Liver (tissue), 9 donors: ENCODE data around the gene CCDC167. TPM values are rescaled to one million over a fixed set of nuclear protein-coding genes. Genes with fewer than 3 reads are reported as not detected.

Experiments
- DNase-seq: peaks from one replicate; pipeline ENCODE4 v3.0.0-alpha.2; 2017; ENCODE audit warnings: low spot score
- H3K27ac ChIP-seq, 2 donors: one replicate each; pipeline ENCODE4 v1.7.0; 2013; ENCODE audit warnings: inconsistent platforms in 2 of 2, low read length in 2 of 2, control low read depth in 1 of 2, low read depth in 1 of 2, mild to moderate bottlenecking in 1 of 2
- H3K27me3 ChIP-seq, 4 donors: one replicate each; pipeline versions ENCODE4 v1.6.1 to v1.7.0; 2013; ENCODE audit warnings: low read length in 3 of 4, inconsistent platforms in 1 of 4, mild to moderate bottlenecking in 1 of 4, moderate library complexity in 1 of 4; ENCODE audit not compliant: control insufficient read depth in 4 of 4, insufficient read depth in 4 of 4
- H3K36me3 ChIP-seq, 4 donors: one replicate each; pipeline versions ENCODE4 v1.6.1 to v1.7.0; 2013; ENCODE audit warnings: low read length in 3 of 4, mild to moderate bottlenecking in 3 of 4, low read depth in 1 of 4, moderate library complexity in 1 of 4; ENCODE audit not compliant: control insufficient read depth in 4 of 4, insufficient read depth in 3 of 4
- H3K4me1 ChIP-seq, 4 donors: one replicate each; pipeline versions ENCODE4 v1.6.1 to v1.7.0; 2013; ENCODE audit warnings: low read length in 3 of 4, mild to moderate bottlenecking in 3 of 4, moderate library complexity in 1 of 4; ENCODE audit not compliant: control insufficient read depth in 4 of 4, insufficient read depth in 4 of 4
- H3K4me3 ChIP-seq, 3 donors: one replicate each; pipeline versions ENCODE4 v1.6.1 to v1.7.0; 2013; ENCODE audit warnings: low read length in 3 of 3, control low read depth in 1 of 3, low read depth in 1 of 3, mild to moderate bottlenecking in 1 of 3
- H3K9ac ChIP-seq, 2 donors: one replicate each; pipeline ENCODE4 v1.7.0; 2013; ENCODE audit warnings: low read length in 2 of 2, mild to moderate bottlenecking in 2 of 2, moderate library complexity in 2 of 2, control low read depth in 1 of 2, low read depth in 1 of 2
- H3K9me3 ChIP-seq, 4 donors: one replicate each; pipeline versions ENCODE4 v1.6.1 to v1.7.0; 2013; ENCODE audit warnings: low read length in 3 of 4; ENCODE audit not compliant: control insufficient read depth in 4 of 4
- EGR1 ChIP-seq, 2 donors: IDR thresholded peaks; 2 replicates each; pipeline ENCODE4 v1.6.1; 2016 to 2018; ENCODE audit warnings: antibody characterized with exemption in 2 of 2, low read depth in 2 of 2
- FOXA1 ChIP-seq: IDR thresholded peaks from 2 replicates; pipeline ENCODE4 v1.6.1; 2016; ENCODE audit warnings: antibody characterized with exemption
- FOXA2 ChIP-seq: IDR thresholded peaks from 2 replicates; pipeline ENCODE4 v1.6.1; 2016; ENCODE audit warnings: antibody characterized with exemption
- GABPA ChIP-seq, 2 donors: IDR thresholded peaks in 1 of 2; conservative IDR thresholded peaks in 1 of 2; 2 replicates each; pipeline ENCODE4 v1.6.1; 2016; ENCODE audit warnings: antibody characterized with exemption in 2 of 2, mild to moderate bottlenecking in 1 of 2, moderate library complexity in 1 of 2
- HNF4A ChIP-seq, 2 donors: conservative IDR thresholded peaks; 2 replicates each; pipeline ENCODE4 v1.6.1; 2016; ENCODE audit warnings: antibody characterized with exemption in 2 of 2, mild to moderate bottlenecking in 2 of 2
- HNF4G ChIP-seq: IDR thresholded peaks from 2 replicates; pipeline ENCODE4 v1.6.1; 2016; ENCODE audit warnings: antibody characterized with exemption
- JUND ChIP-seq, 2 donors: IDR thresholded peaks; 2 replicates each; pipeline ENCODE4 v1.6.1; 2016; ENCODE audit warnings: antibody characterized with exemption in 2 of 2
- NR2F2 ChIP-seq: IDR thresholded peaks from 2 replicates; pipeline ENCODE4 v1.6.1; 2016; ENCODE audit warnings: antibody characterized with exemption
- RAD21 ChIP-seq, 2 donors: IDR thresholded peaks; 2 replicates each; pipeline ENCODE4 v1.6.1; 2016; ENCODE audit warnings: antibody characterized with exemption in 2 of 2, mild to moderate bottlenecking in 2 of 2
- RXRA ChIP-seq, 2 donors: IDR thresholded peaks; 2 replicates each; pipeline ENCODE4 v1.6.1; 2017 to 2018; ENCODE audit warnings: antibody characterized with exemption in 2 of 2, mild to moderate bottlenecking in 1 of 2
- SP1 ChIP-seq: IDR thresholded peaks from 2 replicates; pipeline ENCODE4 v1.6.1; 2018; ENCODE audit warnings: antibody characterized with exemption, mild to moderate bottlenecking
- TAF1 ChIP-seq: conservative IDR thresholded peaks from 2 replicates; pipeline ENCODE4 v1.6.1; 2016; ENCODE audit warnings: antibody characterized with exemption, mild to moderate bottlenecking
- YY1 ChIP-seq: IDR thresholded peaks from 2 replicates; pipeline ENCODE4 v1.6.1; 2016; ENCODE audit warnings: antibody characterized with exemption, mild to moderate bottlenecking
- WGBS: extraction: QIAGEN DNeasy Blood & Tissue Kit; methylation state at CpG from one replicate; pipeline ENCODE4 v1.1.7; 2013; 5-methylcytosine and 5-hydroxymethylcytosine counted together
- polyA plus RNA-seq, 2 donors: library from polyadenylated mRNA; stranded (reverse) in 1 of 2; unstranded in 1 of 2; fragments of 200-250 nt in 1 of 2; fragments of >200 nt in 1 of 2; fragmentation: Nextera tagmentation in 1 of 2; extraction: Ambion mirVana in 1 of 2; gene quantifications; one replicate each; pipeline versions ENCODE4 v1.2.1 to v1.2.3, GENCODE V29; 2013 to 2015
- total RNA-seq, 2 donors: library from RNA; depleted of rRNA; stranded (reverse); fragments of >200 nt; gene quantifications; one replicate each; pipeline ENCODE4 v1.2.3, GENCODE V29; 2014
- TF ChIP-seq, protein P1 (sequence below): IDR thresholded peaks from 2 replicates; pipeline ENCODE4 v1.6.1; 2016; ENCODE audit warnings: antibody characterized with exemption
- TF ChIP-seq, protein P2 (sequence below): fragments of 150-350 bp; IDR thresholded peaks from 2 replicates; pipeline ENCODE4 v1.5.1; 2017; ENCODE audit warnings: improper control_type of control experiment, low read depth, low read length; ENCODE audit not compliant: missing input control
- TF ChIP-seq, protein P3 (sequence below): IDR thresholded peaks from 2 replicates; pipeline ENCODE4 v1.6.1; 2016; ENCODE audit warnings: antibody characterized with exemption
- TF ChIP-seq, protein P4 (sequence below): IDR thresholded peaks from 2 replicates; pipeline ENCODE4 v1.6.1; 2016; ENCODE audit warnings: antibody characterized with exemption, mild to moderate bottlenecking
- donor health status: healthy.
- donor health status: healthy.
- donor health status: healthy.
- donor health status: healthy.
- donor health status: healthy.

The CCDC167 gene
- total and polyA plus RNA-seq, 4 donors, result 14.1 to 54.8 (median 42.7) TPM

DNA sequence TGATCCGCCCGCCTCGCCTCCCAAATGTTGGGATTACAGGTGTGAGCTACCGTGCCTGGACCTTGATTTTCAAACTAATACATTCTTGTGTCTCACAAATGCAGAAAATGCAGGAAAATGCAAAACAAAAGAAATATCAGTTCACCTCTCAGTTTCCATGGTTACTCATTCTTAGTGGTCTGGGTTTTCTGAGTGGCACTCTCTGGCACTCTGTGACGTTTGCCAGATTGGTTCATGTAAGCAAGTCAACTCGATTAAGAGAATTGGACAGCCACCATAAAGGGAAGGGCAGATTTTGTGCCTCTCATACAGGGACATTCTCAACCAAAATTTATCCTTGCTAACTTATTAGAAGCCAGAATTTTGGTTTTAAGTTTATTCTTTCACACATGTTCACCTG, 58.0 kb downstream of the CCDC167 start:
- no peaks in the 10 kb centered on the region for H3K9me3 ChIP-seq
- no peak overlapping the region for H3K4me3 ChIP-seq
- H3K27me3 ChIP-seq, result no peaks in the 10 kb centered on the region
- H3K27ac ChIP-seq, result peak overlapping the region in 1 of 2 donors; percentile 62
- WGBS, result 91% methylated on average over 6 of the region's 6 CpGs
- no peak for DNase-seq
- peaks cover 0 to 17% (median 5%) of the 10 kb centered on the region in 4 donors for H3K4me1 ChIP-seq
- TF ChIP-seq FOXA1, result no peak
- H3K9ac ChIP-seq, result no peak overlapping the region
- H3K36me3 ChIP-seq, result peaks cover 7 to 36% (median 26%) of the 10 kb centered on the region in 4 donors

DNA sequence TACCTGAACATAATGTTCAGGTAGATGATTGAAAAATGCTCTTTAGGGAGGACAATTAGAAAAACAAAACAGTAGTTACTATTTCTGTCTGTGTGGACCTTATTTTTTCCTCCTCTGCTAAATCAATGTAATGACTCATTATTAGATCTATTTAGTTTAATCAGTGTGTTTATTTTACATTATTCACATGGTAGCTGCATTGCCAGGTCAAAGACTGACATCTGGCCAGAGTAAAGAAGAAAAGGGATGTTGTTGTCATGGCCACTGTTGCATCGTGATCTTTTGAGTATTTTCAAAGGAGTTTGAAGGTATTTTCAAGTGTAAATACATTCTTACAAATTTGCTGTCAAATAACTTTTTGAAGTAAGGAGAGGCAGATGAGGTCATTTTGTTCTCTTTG, 60.8 kb downstream of the CCDC167 start:
- peaks cover 0 to 24% (median 15%) of the 10 kb centered on the region in 4 donors for H3K36me3 ChIP-seq
- no peaks in the 10 kb centered on the region for H3K9me3 ChIP-seq
- no peak overlapping the region for H3K27ac ChIP-seq
- no peak overlapping the region for H3K4me3 ChIP-seq
- TF ChIP-seq HNF4G (no peak), YY1 (no peak), RXRA (IDR thresholded peaks at IDR 0.05) (no peak), JUND (IDR thresholded peaks at IDR 0.05) (no peak), FOXA2 (no peak), TAF1 (no peak), HNF4A (conservative IDR thresholded peaks at IDR 0.05) (no peak), GABPA (IDR thresholded peaks at IDR 0.05 in 1 of 2, conservative IDR thresholded peaks at IDR 0.05 in 1 of 2) (no peak), SP1 (no peak), EGR1 (IDR thresholded peaks at IDR 0.05; ENCODE audit: low read depth in 2 of 2) (no peak), FOXA1 (no peak), NR2F2 (no peak)
- TF ChIP-seq, protein P1, sequence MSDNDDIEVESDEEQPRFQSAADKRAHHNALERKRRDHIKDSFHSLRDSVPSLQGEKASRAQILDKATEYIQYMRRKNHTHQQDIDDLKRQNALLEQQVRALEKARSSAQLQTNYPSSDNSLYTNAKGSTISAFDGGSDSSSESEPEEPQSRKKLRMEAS, result no peak
- TF ChIP-seq, protein P2, sequence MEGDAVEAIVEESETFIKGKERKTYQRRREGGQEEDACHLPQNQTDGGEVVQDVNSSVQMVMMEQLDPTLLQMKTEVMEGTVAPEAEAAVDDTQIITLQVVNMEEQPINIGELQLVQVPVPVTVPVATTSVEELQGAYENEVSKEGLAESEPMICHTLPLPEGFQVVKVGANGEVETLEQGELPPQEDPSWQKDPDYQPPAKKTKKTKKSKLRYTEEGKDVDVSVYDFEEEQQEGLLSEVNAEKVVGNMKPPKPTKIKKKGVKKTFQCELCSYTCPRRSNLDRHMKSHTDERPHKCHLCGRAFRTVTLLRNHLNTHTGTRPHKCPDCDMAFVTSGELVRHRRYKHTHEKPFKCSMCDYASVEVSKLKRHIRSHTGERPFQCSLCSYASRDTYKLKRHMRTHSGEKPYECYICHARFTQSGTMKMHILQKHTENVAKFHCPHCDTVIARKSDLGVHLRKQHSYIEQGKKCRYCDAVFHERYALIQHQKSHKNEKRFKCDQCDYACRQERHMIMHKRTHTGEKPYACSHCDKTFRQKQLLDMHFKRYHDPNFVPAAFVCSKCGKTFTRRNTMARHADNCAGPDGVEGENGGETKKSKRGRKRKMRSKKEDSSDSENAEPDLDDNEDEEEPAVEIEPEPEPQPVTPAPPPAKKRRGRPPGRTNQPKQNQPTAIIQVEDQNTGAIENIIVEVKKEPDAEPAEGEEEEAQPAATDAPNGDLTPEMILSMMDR, result no peak
- TF ChIP-seq, protein P3, sequence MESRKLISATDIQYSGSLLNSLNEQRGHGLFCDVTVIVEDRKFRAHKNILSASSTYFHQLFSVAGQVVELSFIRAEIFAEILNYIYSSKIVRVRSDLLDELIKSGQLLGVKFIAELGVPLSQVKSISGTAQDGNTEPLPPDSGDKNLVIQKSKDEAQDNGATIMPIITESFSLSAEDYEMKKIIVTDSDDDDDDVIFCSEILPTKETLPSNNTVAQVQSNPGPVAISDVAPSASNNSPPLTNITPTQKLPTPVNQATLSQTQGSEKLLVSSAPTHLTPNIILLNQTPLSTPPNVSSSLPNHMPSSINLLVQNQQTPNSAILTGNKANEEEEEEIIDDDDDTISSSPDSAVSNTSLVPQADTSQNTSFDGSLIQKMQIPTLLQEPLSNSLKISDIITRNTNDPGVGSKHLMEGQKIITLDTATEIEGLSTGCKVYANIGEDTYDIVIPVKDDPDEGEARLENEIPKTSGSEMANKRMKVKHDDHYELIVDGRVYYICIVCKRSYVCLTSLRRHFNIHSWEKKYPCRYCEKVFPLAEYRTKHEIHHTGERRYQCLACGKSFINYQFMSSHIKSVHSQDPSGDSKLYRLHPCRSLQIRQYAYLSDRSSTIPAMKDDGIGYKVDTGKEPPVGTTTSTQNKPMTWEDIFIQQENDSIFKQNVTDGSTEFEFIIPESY, result no peak
- no peaks in the 10 kb centered on the region for H3K27me3 ChIP-seq
- H3K4me1 ChIP-seq, result peaks cover 0 to 21% (median 12%) of the 10 kb centered on the region in 4 donors
- 49% methylated on average over 1 of the region's 1 CpG for WGBS
- H3K9ac ChIP-seq, result no peak overlapping the region
- DNase-seq, result no peak

DNA sequence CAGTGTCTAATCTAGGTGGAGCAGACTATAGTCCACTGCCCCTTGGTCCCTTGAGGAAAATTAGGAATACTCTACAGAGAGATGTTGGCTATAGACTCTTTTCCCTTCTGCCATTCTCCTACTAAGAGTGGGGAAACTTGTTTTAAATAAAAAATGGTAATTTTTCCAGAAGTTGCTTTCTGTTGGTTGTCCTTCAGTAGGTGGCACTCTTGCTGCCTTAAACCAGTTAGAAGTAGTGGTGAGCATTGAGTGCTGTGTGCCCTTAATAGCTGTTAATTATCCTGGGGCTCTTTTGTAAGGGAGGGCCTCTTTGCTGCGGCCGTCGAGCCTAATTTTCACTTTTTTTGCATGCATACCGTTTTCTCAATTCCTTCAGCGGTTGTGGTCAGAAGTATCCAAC, 63.9 kb downstream of the CCDC167 start:
- Histone ChIP-seq H3K9ac (no peak overlapping the region), H3K27ac (no peak overlapping the region), H3K4me3 (no peak overlapping the region), H3K27me3 (no peaks in the 10 kb centered on the region), H3K4me1 (peaks cover 0 to 16% (median 12%) of the 10 kb centered on the region in 4 donors), H3K9me3 (no peaks in the 10 kb centered on the region), H3K36me3 (peaks cover 0 to 23% (median 15%) of the 10 kb centered on the region in 4 donors)
- no peak for DNase-seq
- WGBS, result 89% methylated on average over 5 of the region's 5 CpGs
- TF ChIP-seq YY1 (no peak), HNF4A (conservative IDR thresholded peaks at IDR 0.05) (no peak), FOXA1 (no peak), TAF1 (no peak), SP1 (no peak), RAD21 (IDR thresholded peaks at IDR 0.05) (no peak), NR2F2 (no peak), HNF4G (no peak), JUND (IDR thresholded peaks at IDR 0.05) (no peak), RXRA (IDR thresholded peaks at IDR 0.05) (no peak)
- TF ChIP-seq, protein P2, result no peak
- TF ChIP-seq, protein P4, sequence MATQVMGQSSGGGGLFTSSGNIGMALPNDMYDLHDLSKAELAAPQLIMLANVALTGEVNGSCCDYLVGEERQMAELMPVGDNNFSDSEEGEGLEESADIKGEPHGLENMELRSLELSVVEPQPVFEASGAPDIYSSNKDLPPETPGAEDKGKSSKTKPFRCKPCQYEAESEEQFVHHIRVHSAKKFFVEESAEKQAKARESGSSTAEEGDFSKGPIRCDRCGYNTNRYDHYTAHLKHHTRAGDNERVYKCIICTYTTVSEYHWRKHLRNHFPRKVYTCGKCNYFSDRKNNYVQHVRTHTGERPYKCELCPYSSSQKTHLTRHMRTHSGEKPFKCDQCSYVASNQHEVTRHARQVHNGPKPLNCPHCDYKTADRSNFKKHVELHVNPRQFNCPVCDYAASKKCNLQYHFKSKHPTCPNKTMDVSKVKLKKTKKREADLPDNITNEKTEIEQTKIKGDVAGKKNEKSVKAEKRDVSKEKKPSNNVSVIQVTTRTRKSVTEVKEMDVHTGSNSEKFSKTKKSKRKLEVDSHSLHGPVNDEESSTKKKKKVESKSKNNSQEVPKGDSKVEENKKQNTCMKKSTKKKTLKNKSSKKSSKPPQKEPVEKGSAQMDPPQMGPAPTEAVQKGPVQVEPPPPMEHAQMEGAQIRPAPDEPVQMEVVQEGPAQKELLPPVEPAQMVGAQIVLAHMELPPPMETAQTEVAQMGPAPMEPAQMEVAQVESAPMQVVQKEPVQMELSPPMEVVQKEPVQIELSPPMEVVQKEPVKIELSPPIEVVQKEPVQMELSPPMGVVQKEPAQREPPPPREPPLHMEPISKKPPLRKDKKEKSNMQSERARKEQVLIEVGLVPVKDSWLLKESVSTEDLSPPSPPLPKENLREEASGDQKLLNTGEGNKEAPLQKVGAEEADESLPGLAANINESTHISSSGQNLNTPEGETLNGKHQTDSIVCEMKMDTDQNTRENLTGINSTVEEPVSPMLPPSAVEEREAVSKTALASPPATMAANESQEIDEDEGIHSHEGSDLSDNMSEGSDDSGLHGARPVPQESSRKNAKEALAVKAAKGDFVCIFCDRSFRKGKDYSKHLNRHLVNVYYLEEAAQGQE, result no peak
- TF ChIP-seq, protein P1, result no peak
